Measurements from ENCODE around the gene LUC7L3.

- TF ChIP-seq CTCF (IDR thresholded peaks at IDR 0.05) (no peak), POLR2AphosphoS5 (IDR thresholded peaks at IDR 0.05) (no peak), POLR2A (IDR thresholded peaks at IDR 0.05) (no peak), EP300 (IDR thresholded peaks at IDR 0.05) (no peak)
Measured at GRCh38 chr17:50768346-50768761, 49.0 kb downstream of the LUC7L3 start.
